NOMO-1 treated with dmso at 0.1 percent for 144 hours (cell line): ENCODE results near the gene STK39.

Experiments
- DNase-seq: peaks from one replicate; lab custom pipeline; 2025; ENCODE audit not compliant: unreplicated experiment; lab: John Stamatoyannopoulos, UW

Gene STK39

DNA sequence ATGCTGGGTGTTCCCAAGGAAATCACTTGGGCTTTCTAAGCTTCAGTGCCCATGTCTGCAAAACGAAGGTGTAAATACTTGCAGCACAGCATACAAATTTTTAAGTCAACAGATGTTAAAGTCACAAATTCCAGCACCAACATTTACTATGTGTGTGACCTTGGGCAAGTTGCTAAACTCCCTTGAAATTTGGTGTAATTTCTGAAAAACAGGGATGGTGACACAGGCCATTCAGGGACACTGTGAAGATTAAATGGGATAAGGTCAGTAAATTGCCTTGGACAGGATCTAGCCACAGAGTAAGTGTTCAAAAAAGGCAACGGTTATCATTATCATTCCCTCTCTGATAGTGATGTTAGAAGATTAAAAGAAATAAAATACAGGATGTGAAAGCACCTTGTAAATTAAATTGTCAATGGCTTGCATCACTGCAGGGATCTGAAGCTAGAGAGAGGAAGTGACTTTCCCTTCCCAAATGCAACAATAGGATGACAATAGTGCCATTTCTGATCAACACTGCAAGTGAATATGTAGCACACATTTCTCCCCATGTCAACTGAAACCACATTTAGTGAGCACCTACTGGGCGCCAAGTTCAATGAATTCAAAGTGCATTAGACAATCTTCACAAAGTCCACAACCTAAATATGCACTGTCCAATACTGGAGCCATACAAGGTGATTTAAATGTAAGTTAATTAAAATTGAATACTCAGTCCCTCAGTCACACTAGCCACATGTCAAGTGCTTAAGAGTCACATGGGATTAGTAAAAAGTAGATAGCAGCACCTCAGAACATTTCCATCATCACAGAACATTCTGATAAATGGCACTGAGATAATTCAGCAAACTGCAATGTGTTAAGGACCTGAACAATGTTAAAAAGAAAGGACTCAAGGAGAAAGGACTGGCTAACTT, 81.2 kb downstream of the STK39 start:
- no peak for DNase-seq

DNA sequence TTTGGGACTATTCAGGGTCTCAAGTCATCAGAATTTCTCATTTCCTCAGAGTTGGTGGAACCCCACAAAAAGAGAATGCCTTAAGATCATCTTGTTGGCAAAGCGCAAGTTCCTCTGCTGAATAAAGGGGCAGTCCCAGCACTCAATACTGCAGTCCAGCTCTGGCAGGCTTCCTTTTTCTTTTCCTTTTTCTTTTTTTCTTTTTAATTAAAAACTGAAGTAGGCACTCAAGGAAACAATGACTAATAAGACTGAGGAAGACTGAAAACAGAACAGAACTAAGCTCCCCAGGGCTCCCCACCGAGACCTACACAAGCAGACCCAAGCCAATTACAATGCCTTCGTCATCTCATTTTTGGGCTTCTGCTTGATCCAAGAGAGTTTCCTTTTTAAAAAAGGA, 82.0 kb downstream of the STK39 start:
- no peak for DNase-seq

DNA sequence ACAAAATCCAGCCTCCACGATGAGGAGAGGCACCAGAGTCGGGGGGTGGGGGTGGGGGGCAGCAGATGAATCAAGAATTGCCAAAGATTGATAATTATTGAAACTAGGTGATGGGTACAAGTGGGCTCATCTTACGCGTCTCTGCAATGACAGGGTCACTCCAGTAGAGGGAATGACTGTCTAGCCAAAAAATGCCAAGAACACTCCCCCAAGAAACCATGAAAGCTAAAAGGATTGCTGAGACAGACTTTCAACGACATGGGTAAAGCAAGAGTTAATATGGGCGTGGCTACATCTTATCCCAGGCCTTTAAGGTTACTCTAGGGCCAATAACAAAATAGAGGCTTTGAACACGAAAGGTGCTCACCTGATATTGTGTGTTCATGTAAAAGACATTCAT, 86.5 kb downstream of the STK39 start:
- no peak for DNase-seq

DNA sequence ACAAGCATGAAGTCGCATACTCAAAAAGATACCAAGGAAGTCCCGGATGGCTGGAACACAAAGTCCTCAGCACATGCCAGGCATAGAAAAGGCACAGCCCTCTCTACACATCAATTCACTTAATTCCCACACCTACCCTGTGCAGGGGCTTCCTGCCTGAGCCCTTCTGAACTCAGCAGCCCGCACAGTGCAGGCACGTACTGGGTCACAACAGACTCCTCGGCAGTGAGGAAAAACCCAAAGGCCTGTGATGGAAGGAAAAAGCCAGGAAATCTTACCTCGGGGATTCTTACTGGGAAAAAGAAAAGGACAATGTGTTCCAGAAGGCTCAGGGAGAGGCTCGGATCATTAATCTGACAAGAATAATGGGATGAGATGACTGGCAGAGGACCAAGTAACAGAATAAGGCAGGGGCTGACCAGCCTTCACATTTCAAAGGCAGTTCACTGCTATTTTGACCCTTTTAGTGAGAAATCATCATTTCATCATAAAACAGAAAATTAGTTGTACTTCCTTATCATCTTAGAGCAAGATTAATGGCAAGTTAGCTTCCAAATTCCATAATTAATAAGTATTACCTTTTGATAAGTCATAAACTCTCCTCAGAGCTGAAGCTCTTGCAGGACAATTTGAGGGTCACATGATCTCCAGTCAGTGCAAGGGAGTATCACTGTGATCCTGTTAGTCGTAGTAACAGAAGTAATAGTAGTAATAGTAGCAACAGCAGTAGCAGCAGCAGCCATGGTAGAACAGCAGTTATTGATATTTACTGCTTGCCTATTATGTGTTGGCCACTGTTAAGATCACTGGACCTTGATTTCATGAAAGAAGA, 87.4 kb downstream of the STK39 start:
- DNase-seq = no peak

DNA sequence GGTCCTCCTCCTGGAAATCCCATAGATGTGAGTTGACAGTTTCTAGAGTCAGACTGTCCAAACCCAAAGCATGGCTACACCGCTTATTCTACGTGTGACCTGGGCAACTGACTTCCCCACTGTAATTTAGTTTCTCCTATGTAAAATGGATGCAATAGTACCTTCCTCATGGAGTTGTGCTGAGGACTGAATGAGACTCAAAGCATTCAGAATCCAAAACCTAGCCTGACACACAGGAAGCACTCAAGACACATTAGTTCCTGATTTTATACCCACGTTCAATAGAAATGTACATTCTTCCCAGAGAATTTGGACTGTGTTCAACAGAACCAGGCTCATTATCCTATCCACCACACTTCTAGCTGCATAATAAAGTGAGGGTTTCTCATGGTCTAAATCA, 88.8 kb downstream of the STK39 start:
- no peak for DNase-seq

DNA sequence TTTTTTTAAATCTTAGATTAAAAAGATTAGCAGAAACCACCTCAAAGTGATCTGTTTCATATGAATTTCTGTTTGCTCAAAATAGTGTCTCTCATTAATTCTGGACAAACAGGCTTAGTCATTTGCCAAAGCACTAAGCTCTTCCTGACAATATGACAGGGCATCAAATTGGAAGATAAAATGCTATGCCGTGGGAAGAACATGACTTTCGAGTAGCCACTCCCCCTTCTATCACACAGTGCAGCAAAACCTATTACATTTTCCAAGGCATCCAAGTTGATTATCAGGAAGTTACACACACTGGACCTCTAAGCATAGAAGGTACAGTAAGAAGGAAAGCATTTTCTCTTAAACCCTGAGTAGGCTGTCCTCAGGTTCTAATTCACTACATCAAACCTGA, 89.5 kb downstream of the STK39 start:
- no peak for DNase-seq

DNA sequence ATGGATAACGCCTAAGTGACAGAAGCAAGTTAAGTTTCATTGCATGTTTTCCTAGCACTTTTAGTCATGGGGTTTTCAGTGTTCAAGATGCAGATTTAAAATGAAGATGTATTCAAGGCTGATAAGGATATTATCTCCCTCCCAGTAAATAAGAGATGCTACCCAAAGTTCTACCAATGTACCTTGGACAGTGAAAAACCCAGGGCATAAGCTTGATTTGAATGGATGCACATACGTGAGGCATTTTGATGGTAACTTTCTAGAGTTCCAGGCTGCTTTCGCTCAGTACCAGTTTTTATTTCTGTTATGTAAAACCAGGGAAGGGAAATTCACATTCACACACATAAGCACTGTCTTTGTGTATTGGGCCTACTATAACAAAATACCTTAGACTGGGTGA, 90.3 kb downstream of the STK39 start:
- no peak for DNase-seq

DNA sequence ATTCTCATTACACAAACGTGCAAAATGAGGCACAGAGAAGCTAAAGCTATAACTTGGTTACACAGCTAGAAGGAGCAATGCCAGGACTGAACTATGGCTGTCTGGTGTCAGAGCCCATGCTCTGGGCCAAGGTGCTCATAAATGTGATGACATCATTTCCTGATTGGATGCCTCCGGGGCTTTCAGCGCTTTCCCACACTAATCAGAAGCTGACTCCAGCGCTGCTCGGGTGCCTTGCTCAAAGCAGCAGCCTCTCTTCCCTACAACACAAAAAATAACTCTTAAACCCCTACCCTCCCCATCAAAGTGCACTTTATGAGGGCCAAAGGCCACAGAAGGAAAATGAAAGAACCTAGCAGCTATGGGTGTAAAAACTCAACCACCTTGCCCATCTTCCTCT, 90.7 kb downstream of the STK39 start:
- no peak for DNase-seq

DNA sequence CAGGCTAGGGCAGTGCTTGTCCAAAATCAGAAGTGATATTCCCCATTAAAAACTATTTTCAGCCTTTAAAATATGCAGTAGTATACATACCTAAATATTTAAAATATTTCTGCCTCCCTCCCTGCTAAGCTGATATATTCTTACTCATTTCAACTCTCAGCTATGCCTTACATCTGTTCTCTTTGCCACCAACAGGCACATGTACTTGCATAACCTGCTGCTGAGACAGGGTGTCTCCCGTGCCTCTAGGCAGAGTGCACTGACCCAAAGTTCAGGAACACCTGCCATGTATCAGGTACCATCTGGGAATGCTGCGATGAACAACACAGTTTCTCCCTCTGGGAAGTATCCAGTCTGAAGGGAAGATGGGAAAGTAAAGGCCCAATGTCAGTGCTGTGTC, 91.7 kb downstream of the STK39 start:
- no peak for DNase-seq

DNA sequence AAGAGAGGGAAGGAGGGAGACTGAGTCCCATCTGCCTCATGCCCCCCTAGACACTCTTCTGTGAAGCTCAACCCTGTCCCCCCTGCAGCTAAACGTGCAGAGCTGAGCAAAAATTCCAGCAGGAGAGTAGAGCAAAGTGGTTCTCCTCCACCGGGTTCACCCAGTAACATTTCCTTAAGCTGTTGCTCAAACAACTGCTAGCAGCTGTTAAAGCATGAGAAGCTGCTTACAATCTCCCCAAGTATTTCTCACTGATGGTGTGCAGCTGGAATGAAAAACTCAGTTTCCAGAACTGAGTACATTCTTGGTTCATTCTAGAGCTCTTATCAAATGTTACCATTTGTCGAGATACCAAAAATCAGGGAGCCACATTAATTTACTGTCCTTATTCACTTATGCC, 92.3 kb downstream of the STK39 start:
- DNase-seq = no peak

DNA sequence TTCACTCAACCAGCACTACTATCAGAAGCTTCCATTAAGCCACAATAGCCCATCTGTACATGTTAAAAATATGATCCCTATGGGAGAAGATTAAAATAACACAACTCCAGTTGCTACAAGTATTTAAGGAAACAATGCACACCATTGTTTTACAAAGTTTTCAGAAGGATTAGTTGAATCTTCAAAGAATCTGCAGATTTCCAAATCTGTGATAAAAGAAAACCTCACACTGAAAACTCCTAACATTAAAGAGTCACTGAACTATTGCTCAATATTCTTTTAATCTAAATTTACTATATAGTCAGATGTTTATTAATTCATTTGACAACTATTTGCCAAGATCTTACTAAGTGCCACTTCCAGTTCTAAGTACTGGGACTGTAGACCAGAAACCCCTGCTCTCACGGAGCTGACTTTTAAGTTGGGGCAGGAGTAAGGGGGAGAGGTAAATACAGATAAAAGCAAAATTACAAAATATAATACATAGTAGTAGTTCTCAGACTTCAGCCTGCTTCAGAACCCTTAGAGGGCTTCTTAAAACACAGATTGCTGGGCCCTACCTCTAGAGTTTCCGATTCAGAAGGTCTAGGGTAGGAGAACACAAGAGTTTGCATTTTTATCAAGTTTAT, 94.4 kb downstream of the STK39 start:
- DNase-seq = no peak

DNA sequence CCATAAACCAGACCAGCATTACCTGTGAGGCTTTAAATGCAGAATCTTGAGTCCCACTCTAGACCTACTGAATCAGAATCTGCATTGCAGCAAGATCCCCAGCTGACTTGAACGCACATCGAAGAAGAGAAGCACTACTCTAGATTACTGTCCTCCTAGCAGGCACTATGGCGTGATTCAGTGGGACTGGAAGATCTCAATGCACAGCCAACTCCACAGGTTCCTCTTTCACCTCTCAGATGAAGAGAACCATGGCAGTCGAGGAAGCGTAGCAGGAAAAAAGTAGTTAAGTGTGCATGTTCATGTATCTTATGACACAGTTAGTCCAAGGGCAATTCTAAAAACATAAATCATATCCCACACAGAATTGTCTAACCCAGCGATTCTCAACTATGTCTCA, 97.4 kb downstream of the STK39 start:
- DNase-seq = no peak

DNA sequence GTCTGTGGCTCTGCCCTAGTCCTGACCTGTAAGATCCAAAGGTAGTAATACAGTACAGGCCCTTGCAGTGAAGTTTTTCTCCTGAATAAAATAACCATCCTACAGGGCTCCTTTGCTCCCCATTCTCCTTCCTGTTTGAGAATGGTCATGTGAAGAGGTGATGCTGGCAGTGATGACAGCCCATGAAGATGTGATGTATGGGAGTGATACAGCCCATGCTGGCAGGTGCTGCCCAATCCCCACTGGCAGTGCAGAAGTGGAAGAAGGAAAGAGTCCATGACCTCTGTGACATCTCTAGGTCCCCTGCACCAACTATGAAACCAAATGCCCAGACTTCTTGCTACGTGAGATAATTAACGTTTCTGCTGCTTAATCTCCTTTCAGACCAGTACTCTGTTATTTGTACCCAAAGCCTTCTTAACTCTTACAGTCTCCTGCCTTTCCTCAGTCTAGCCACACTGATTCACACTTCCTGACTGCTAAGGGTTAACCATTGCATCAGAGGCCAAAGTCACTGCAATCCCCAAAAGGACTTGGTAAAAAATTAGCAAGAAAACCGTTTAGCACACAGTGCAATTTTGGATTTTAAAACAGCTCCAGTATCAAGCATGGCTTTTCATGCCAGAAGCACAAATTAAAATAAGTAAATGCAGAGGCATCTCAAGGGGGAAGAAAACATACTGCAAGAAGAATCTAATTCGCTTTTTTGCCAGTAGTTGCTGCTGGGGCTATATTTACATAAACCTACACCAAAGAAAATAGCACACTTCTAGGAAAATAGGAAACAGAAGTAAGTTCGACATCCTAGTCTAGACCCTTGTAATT, 98.0 kb downstream of the STK39 start:
- DNase-seq = no peak

DNA sequence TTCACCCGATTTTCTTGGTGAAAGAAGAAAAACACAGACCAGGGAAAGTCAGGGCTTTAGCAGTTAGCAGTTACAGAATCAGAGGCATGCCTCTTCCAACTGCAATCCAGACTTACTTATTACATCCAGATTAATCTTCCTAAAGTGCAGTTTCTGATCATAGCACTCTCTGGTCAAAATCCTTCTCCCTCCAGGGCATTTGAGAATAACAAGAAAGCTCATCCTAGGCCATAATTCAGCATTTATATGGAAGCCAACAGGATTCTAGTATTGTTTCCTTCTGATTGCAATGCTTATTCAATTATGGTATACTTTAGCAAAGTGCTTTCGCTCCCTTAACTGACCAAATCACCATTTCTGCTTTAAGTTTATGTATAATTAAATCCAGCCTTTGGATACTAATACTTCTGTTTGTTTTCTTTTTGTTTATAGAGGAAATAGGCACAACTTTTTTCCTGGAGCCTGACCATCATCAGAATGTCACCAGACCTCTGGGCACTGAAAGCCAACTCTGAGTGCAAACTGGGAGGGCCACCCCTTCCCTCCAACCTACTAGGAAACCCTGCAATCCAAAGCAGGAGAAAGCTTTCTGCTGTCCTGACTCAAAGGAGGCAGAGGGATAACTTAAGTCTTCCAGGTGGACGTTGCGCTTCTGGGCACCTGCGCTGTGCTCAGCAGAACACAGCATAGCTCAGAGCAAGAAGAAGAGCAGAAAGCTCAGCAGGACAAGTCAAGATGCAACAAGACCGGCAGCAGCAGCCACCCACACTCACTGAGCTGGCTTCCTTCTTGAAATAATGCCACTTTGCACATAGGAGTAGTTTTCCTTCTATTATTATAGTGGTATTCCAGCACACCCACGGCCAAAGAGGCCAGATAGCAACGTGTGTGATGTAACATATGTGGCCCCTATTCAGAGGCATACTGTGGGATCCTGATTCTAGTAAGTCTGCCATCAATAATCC, 99.3 kb downstream of the STK39 start:
- no peak for DNase-seq

DNA sequence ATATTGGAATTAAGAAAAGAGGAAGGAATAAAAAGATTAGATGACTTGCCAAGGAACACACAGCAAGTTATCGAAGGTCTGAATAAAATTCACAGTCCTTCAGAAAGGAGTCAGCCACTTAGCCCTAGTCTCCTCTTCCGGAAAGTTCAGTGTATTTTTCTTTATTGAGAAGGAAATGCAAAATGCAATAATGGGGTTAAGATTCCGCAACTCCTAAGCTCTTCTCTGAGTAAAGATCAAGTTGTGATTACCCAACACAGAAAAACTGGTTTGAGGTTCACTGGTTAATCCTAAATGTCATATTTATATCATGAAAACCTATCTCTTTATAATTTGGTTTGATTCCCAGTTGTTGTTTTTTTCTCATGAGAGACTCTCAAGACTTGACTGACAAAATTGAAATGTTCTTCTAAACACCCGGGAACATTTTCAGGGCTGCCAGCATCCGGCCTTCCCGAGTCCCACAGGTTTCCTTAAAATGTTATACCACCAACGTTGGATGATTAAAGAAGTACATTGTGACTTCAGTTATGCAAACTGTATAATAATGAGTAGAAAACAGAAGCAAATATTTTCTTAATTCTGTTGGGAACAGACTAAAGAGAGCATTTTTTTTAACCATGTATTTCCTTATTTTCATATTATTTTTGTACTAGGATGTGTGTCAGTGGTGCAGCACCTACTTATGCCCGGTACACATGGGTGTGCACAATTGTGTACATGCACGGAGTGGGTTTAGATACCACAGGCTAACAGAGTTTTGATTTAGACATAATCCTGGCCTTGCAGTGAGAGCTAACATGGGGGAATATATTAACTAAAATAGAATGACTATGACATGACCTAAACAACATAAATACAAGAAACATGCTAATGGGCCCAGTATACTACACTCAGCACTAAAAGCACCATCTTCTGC, 100.2 kb downstream of the STK39 start:
- no peak for DNase-seq

DNA sequence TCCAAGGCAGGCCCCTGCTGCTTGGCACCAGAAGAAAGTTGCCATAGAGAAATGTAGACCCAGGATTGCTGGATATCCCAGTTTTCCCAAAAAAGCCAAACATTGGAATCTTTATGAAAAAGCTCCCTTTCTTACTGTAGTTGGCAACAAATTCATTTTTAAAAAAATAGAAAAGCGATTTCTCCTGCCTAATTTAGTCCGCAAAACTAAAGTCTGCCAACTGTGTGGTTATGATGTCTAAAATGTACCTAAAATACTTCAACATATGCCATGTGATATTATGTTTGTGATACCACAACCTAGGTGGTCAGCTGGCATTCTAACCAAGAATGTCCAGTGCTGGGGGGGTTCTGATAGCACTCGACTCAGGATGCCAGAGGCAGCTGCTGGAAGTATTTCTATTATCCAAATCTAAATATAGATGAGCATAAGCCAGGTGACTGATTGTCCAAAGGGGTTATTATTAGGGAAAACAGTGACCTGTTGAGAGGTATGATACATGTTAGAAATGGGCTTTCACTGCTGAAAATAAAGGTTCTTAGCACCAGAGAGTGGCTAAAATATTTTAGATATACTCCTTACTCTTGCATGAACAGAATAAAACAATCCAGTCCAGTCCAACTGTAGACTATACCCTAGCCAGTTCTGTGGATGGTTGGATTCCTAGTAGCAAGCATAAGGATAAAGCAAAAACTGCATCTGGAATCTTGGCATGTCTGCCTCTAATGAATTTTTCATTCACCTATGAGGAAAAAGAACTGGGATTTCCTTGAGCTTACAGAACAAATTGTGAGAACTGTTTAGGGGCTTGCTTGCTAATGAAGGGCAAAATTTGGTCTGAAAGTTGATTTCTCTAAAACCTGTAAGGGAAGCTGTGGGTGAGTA, 101.7 kb downstream of the STK39 start:
- DNase-seq = no peak

DNA sequence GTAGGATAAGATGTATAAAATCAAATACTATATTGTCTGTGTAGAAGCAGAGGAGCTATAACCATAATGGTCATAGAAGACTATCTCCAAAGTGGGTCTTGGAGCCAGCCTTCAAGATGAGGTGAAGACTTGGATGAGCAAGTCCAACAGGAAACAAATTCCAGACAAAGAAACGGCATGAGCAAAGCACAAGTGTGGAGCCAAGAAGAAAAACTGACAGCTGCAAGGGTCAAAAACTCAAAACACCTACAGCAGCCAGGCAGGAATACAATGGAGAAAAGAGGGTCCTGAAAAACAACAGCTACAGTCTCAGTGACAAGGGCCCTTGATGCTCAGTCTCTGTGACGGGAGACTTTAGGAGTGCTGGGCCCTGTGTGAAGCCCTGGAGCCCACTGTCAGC, 102.4 kb downstream of the STK39 start:
- no peak for DNase-seq

DNA sequence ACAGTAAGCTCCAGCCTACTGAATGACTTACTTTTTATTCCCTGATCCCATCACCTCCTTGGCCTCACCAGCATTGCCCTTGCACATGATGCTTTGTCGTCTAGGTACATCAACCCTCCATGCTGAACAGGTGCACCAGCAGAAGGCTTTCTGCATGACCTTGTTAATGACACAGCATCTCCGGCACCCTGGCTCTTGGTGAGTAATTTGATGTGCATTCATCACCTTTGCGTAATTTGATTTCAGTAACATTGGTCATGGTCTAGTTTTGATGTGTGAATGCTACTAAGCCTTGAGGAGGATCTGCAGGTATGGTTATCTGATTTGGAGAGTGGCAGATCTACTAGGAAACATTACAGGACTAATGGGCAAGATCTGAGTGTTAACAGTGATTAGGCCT, 103.6 kb downstream of the STK39 start:
- DNase-seq = no peak
